HG03103 (cell line): ENCODE measurements around the gene PKM.
"Not testable (repeated sequence)": the region's sequence is repeated elsewhere in the genome, so short reads cannot be mapped to it uniquely, and the experiment has no call there.

ENCODE experiments used
- ATAC-seq: cut with Tn5 transposase; IDR thresholded peaks from one replicate; pipeline ENCODE4 v1.9.1; 2021; ENCODE audit warnings: low read depth; ENCODE audit not compliant: unreplicated experiment

Gene PKM

DNA sequence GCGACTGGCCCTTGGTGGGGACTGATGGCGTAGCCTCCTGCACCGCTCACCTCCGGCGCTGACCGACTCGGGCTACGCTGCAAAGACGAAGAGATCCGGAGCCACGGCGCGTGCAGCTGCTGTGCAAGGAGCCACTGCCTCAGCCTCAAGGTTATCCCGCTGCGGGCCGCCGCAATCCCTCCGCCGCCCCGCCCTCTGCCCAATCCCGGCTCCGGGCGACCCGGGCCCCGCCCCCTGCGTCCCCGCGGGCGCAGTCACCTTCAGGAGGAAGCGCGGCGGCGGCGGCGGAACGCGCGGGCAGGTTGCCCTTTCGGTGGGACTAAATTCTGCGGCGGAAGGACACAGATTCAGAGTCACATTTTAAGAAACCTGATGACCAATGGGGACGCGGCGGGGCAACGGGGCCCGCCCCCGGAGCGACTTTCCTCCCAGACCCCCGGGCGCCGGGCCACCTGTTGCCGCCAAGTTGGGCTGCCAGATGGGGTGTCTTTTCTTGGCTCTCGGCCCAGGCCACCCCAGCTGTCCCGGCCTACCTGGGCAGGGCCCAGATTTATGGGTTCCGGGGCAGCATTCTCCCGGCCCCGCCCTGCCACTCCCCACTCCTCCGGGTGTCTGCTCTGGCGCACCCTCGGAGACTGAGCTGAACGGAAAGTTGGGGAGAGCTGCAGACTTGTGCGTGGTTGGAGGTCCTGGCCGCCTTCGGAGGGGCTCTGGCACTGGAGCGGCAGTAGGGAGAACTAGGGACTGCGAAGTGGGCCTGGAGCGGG, at the start of gene PKM:
Gene PKM, minus strand, starts transcription at position 125 of the 767 bp plus-strand sequence. CDS start 12,093 bp downstream, outside the sequence.
- ATAC-seq, result peak; percentile 34

DNA sequence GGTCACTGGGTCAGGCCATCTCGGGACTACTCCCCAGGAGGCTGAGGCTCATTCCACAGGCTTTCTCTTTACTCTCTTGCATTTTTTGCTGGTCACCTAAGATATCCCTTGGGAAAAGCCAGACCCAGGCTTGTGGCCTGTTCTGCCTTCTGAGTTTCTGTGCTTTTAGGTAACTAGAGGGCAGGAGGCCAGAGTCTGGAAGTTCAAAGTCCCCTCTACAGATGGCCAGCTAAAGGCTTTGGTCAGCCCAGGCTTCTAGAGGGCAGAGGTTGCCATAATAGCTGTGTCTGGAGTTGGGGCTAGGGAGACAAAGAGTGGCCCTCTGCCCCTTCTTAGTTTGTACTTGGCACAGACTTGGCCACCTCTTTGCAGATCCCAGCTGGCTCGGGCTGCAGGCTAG, 49.8 kb upstream of the PKM start:
- ATAC-seq, result no peak

DNA sequence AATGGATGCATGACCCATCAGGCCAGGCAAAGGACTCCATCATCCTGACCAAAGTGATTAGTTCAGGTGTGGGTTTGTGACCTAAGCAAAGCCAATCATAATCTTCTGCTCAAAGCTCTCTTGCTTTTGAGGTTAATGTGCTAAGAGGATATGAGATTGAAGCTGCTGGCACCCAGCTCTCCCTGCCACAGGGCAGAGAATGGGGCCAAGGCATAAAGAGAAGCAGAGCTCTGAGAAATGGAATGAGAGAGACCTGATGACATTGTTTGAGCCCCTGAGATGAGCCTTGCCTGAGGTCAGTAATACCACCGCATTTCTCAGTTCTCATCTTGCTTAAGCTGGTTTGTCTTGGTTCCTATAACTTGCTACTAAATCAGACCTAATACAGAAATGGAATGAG, 47.7 kb upstream of the PKM start:
- ATAC-seq, result no peak

DNA sequence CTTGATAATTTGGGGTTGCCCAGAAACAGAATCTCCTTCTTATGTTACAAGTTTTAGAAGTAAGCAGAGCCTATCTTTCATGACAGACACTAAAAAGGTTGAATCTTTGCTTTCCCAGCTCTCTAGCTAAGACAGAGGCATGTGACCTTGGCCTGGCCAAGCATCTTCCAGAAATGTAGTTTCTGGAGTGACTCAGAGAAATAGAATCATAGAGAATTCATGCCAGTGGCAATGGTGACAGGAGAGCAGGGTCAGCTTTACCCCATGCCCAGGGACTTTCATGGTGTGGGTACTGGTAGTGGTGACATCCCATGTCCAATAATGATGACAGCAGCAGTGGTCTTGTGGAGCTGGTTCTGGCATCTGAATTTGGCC, 45.3 kb upstream of the PKM start:
- no peak for ATAC-seq

DNA sequence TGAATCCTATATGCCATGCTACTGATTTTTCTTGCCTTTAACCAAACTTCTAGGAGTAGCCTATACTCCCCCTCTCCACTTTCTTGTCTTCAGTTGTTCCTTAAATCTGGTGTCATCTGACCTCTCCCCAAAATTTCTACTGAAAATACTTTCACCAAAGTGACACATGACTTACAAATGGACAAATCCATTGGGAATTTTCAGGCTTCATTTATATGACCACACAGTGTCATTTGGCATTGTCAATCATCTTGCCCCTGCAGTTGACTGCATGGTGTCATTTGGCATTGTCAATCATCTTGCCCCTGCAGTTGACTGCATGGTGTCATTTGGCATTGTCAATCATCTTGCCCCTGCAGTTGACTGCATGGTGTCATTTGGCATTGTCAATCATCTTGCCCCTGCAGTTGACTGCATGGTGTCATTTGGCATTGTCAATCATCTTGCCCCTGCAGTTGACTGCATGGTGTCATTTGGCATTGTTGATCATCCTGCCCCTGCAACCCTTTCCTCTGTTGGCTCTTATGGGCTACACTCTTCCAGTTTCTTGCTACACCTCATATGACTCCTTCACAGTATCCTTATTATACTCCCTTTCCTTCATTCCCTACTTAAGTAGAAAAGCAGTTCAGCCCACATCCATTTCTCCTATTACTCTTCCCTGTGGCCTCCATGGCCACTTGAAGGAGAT, 44.8 kb upstream of the PKM start:
- not testable (repeated sequence) for ATAC-seq

DNA sequence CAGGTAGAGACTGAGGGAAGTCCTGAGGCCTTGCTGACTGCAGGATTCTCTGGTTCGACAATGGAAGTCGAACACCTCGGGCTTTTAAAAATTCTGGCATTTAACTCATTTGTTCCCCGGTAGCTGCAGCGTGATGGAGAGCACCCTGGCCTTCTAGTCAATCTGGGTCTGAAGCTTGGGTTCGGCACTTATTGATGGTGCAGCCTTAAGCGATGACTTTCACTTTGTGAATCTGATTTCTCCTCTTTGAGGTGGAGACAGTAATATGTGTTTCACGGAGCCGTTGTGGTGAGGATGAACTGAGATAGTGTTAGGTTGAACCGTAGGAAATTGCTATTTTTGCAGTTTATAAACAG, 42.0 kb upstream of the PKM start:
- no peak for ATAC-seq

DNA sequence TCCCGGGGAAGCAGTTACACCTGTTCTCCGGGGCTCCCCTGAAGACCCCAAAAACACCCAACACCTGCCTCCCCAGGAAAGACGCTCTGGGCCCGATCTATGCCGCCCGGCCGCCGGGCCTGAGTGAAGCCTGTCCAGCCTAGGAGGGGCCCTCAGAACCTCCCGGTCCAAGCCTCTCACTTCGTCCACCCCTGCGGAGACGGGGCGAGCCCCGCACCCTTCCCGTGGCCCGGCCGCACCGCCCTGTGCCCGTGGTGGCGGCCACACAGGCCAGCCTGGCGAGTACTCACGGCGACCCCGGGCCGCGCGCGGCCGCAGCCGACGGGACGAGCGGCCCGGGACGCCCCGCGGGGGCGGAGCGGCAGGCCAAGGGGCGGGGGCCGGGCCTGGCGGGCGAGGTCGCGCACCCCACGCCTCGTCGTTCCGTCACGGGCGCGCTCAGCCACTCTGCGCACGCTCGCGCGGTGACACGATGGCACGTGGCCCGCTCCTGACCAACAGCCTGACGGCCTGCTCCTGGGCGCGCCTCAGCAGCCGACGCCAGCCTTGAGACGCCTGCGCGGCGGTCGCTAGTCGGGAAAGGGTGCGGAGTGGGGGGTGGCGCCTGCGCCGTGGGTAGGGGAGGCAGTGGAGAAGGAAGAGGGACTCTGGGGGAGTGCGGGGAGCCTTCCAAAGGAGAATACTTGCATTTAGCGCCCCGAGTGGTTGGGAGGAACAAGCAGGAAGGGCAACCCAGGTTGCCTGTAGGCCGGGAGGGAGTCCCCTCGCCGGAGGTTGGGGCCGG, 41.4 kb upstream of the PKM start, which contains the start of gene PARP6:
Gene PARP6, minus strand, starts transcription at position 342 of the 784 bp plus-strand sequence. CDS start 5,077 bp downstream, outside the sequence.
- ATAC-seq, result peak; percentile 96

DNA sequence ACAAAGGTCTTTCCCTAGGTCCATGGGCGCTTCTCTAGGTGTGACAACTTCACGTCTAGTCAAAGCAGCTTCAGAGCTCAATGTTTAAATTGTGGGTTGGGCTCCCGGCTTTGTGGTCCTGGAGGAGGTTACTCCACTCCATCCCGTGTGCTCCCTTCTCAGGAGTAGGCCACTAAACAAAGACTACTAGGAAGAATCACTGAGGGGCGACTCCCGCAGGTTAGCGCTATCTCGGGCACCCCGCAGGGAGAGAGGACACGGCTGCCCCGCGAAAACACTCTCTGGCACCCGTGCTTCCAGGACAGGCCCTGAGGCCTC, 40.9 kb upstream of the PKM start:
- ATAC-seq, result no peak

DNA sequence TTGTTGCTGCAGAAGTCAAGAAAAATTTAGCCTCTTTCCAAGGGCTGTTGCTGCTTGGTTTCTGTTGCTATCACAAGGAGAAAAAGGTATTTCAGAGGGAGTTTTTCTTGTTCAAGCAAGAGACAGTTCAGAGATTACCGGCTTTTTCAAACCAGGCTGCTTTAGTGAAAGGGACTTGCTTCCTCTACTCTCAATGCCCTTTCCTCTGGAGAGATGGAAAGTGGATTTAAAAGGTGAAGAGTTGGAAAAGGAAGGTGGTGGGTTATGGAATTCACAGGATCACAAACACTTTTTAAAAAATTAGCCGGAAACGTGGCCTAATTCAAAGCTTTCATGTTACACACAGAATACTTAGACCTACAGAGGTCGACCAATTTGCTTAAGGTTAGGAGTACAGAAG, 40.2 kb upstream of the PKM start:
- ATAC-seq, result no peak

DNA sequence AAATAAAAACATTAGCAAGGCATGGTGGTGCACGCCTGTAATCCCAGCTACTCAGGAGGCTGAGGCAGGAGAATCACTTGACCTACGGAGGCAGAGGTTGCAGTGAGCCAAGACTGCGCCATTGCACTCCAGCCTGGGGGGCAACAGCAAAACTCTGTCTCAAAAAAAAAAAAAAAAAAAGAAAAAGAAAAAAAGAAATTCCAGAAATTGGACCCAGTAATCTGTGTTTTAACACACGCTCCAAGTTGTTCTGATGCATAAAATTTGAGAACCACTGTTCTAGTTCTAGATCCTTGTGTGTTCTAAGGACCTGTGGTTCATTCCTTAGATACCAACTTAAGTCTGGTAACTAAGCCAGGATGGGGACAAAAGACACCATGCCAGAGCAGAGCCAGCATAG, 38.7 kb upstream of the PKM start:
- no peak for ATAC-seq

DNA sequence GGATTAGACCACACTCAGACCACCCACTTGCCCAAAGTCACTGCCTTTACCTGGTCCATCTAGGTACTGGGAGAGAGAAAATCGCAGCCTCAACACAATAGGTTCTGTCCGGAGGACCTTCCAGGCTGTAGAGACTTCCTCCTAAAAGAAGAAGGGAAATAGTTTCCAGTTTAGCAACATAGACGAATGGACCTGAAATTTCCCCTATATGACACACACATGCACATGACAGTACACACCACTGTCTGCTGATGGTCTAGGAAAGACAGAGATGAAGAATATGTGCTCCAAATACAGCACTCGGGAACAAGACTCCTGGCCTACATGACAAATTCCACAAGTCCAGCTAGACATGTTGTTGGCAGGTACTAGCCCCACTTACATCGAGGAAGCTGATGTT, 34.0 kb upstream of the PKM start:
- ATAC-seq, result no peak

DNA sequence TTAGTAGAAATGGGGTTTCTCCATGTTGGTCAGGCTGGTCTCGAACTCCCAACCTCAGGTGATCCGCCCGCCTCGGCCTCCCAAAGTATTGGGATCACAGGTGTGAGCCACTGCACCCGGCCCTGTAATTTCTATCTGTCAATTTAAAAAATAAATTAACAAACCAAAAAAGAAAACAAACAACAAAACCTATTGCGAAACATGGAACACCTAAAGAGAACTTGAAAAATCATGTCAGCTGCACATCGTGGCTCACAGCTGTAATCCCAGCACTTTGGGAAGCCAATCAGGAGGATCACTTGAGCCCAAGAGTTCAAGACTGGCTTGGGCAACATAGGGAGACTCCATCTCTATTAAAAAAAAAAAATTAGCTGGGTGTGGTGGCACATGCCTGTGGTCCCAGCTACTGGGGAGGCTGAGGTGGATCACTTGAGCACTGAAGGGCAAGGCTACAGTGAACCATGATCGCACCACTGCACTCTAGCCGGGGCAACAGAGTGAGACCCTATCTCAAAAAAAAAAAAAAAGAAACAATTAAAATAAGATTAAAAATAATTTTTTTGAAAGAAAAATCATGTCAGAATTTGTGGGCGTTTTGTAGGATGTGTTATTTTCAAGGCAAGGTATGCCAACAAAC, 21.8 kb upstream of the PKM start:
- ATAC-seq, result no peak

DNA sequence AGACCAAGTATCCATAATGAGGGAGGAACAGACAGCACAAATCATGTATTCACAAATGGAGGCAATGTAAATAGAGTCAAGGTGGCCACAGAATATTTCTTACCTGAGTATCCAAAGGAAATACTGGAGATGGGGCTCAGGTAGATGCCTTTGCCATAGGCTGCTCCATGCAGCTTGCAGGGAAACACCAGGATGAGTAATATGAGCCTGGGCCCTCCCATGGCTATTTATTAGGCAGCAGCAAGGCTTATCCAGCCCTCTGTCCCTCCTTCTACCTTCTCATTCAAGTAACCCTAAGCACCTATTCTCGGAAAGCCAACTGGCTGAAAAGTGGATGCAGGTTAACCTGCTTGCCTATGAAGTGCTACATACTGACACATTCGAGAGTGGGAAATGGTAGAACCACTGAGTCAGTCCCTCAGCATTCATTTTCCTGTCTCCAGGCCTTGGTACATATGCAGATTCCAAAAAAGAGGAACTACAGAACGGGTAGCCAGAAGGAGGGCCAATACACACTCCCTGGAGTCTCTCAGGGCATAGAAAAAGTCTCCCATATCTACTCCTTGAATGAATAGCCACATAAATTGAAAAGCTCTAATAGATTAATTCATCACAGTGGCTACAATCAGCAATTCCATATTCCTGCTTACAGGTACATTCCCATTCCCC, 18.3 kb upstream of the PKM start:
- ATAC-seq, result no peak

DNA sequence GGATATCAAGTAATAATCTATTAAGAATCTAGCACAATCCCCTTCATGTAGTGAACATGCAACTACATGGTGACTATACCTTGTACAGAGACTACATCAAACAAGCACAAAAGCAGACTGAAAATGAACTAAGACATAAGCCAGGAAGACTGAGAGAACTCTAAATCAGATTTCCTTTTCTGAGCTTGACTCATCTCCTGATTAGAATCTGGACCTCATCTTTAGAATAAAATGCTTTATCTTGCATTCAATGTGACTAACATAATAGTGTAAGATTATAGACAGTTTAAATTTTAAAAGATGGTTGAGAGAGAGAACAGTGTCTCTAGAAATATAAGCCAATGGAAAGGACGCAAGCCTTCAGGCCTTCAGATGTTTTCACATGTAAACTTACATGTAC, 17.5 kb upstream of the PKM start:
- no peak for ATAC-seq

DNA sequence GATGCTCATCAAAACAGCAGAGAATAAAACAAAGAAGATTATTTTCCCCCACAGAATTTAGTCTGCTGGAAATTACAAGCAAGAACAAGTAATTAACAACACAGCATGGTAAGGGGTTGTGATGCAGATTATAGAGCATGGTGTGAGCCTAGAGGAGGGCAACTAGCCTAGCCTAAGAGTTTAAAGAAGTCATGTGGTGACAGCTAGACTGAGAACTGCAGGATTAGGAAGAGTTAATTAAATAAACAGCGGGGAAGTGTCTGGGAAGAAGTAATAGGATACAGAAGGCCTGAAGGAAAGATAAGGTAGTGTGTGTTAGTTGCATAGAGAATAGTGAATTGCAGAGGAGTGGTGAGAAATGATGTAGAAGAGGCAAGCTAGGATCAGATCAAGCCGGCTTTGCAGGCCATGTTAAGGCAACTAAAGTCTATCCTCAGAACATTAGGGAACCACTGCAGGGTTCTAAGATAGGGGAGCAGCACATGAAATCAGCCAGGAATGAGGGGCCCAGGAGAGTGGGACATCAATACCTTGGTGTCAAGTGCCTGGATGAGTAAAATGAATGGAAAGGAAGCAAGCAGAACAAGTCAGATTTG, 11.9 kb upstream of the PKM start:
- ATAC-seq, result no peak

DNA sequence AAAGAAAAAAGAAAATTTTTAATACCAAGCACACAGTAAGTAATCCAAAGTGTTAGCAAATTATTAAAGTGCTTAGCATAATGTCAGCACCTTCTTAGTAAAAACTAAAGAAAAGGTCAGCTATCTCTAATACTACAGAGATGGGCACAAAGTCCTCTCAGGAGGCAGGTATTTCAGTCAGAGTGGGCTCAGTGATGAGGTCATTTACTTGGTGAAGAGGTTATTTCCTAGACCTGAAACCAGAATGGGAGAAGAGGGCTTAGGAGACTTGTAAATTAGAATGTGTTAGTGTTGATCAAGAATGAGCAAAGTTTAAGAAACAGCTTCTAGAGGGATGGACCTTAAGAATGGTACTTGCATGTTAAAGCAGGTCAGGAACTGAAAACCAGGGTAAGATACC, 8.7 kb upstream of the PKM start:
- no peak for ATAC-seq

DNA sequence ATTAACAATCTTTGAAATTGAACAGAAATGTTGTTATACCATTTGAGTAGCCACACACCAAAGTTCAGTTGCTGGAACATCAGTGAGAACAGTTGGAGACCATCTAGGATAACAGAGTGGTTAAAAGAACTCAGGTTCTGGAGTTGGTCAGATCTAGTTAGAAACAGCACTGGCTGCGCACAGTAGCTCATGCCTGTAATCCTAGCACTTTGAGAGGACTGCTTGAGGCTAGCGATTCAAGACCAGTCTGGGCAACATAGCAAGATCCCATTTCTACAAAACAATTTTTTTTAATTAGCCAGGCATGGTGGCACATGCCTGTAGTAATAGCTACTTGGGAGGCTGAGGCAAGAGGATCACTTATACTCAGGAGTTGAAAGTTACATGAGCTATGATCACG, 7.6 kb upstream of the PKM start:
- ATAC-seq, result no peak

DNA sequence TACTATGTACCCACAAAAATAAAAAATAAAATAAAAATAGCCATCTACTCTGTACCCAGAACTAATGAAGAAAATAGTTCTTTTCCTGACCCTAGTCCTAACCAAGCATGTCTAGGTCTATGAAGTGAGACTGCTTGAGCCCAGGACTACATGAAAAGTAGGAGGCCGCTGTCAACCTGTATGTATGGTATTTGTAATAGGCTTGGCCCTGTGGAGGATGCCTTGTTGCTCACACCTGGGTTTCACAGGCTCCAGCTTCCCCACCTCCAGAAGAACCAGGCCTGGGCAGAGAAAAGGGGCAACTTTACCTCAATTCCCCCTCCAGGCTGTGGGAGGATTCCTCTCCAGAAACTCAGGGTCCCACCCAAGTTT, 6.8 kb upstream of the PKM start:
- no peak for ATAC-seq

DNA sequence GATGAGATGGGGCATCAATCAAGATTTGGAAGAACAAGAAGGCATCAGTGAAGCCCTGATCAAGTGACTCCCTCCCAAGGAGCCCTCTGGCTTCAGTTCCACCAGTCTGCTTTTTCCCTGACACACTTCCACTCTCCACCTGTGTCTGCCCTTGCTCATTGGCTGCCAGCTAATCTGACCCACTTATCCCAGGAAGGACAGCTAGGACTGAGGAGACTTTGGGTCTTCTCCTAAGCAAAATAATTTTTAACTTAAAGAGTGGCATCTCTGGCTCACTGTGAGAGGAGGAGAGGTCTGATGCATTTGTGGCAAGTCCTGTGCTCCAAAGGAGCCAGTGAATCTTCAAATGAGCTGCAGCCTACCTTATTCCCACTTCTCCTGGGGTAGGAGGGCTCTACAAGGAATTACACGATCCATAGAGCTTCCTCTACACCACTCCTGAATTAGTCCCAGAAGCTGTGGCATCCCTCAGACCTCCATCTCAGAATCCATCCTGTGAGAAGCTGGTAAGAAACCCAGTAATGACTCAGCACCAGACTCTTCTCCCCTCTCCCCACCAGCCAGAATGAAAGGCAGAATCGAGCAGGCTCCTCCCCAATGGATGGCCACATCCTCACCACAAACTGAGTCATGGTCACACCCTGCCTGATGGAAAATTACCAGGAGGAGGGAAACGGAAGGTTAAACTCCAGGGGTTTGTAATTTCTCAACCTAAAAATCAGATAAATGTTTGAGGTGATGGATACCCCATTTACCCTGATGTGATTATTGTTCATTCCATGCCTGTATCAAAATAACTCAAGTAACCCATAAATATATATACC, 6.3 kb upstream of the PKM start:
- ATAC-seq, result peak; percentile 59
